Parathyroid adenoma (tissue), 2 donors: Measurements from ENCODE around the gene ZBTB46.

Experiments used
- H2AFZ ChIP-seq: fragments of 300-600 bp; sonication (generic); one replicate; pipeline ENCODE4 v1.7.0; 2017; ENCODE audit warnings: antibody characterized with exemption, mild to moderate bottlenecking
- H3K27ac ChIP-seq: fragments of 300-600 bp; sonication (generic); one replicate; pipeline ENCODE4 v1.7.0; 2017
- H3K27me3 ChIP-seq: fragments of 300-600 bp; sonication (generic); one replicate; pipeline ENCODE4 v1.7.0; 2017; ENCODE audit warnings: low read length; ENCODE audit not compliant: control insufficient read depth, insufficient read depth
- H3K36me3 ChIP-seq: fragments of 300-600 bp; sonication (generic); one replicate; pipeline ENCODE4 v1.7.0; 2017; ENCODE audit warnings: low read length; ENCODE audit not compliant: control insufficient read depth, insufficient read depth
- H3K4me1 ChIP-seq: fragments of 300-600 bp; sonication (generic); one replicate; pipeline ENCODE4 v1.7.0; 2017; ENCODE audit warnings: control low read depth
- H3K4me2 ChIP-seq: fragments of 300-600 bp; sonication (generic); one replicate; pipeline ENCODE4 v1.7.0; 2017; ENCODE audit warnings: low read length
- H3K4me3 ChIP-seq: fragments of 300-600 bp; sonication (generic); one replicate; pipeline ENCODE4 v1.7.0; 2017; ENCODE audit warnings: low read depth, low read length
- H3K79me2 ChIP-seq: fragments of 300-600 bp; sonication (generic); one replicate; pipeline ENCODE4 v1.7.0; 2017; ENCODE audit warnings: control low read depth
- H3K9ac ChIP-seq: fragments of 300-600 bp; sonication (generic); one replicate; pipeline ENCODE4 v1.7.0; 2017; ENCODE audit warnings: mild to moderate bottlenecking
- H3K9me3 ChIP-seq: fragments of 300-600 bp; sonication (generic); one replicate; pipeline ENCODE4 v1.7.0; 2017; ENCODE audit warnings: low read length; ENCODE audit not compliant: control insufficient read depth
- TF ChIP-seq, protein P1 (sequence below): fragments of 300-600 bp; sonication (generic); IDR thresholded peaks from one replicate; pipeline ENCODE4 v1.7.0; 2017; ENCODE audit warnings: antibody characterized with exemption, mild to moderate bottlenecking
- donor health status: primary hyperparathyroidism.

Gene ZBTB46

GRCh38 chr20:63702751-63703470, 128.2 kb downstream of the ZBTB46 start:
- TF ChIP-seq, protein P1, sequence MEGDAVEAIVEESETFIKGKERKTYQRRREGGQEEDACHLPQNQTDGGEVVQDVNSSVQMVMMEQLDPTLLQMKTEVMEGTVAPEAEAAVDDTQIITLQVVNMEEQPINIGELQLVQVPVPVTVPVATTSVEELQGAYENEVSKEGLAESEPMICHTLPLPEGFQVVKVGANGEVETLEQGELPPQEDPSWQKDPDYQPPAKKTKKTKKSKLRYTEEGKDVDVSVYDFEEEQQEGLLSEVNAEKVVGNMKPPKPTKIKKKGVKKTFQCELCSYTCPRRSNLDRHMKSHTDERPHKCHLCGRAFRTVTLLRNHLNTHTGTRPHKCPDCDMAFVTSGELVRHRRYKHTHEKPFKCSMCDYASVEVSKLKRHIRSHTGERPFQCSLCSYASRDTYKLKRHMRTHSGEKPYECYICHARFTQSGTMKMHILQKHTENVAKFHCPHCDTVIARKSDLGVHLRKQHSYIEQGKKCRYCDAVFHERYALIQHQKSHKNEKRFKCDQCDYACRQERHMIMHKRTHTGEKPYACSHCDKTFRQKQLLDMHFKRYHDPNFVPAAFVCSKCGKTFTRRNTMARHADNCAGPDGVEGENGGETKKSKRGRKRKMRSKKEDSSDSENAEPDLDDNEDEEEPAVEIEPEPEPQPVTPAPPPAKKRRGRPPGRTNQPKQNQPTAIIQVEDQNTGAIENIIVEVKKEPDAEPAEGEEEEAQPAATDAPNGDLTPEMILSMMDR, result no peak
- Histone ChIP-seq H2AFZ (no peak overlapping the region), H3K79me2 (peaks cover 54% of the 10 kb centered on the region), H3K27me3 (no peaks in the 10 kb centered on the region), H3K4me2 (no peak overlapping the region), H3K4me1 (peaks cover 6% of the 10 kb centered on the region), H3K9ac (no peak overlapping the region), H3K36me3 (no peaks in the 10 kb centered on the region), H3K27ac (no peak overlapping the region), H3K4me3 (no peak overlapping the region), H3K9me3 (no peaks in the 10 kb centered on the region)

GRCh38 chr20:63702036-63702665, 128.9 kb downstream of the ZBTB46 start:
- H3K9me3 ChIP-seq, result no peaks in the 10 kb centered on the region
- no peak overlapping the region for H3K9ac ChIP-seq
- no peaks in the 10 kb centered on the region for H3K27me3 ChIP-seq
- no peaks in the 10 kb centered on the region for H3K36me3 ChIP-seq
- TF ChIP-seq, protein P1, result no peak
- no peak overlapping the region for H2AFZ ChIP-seq
- no peak overlapping the region for H3K4me2 ChIP-seq
- no peak overlapping the region for H3K27ac ChIP-seq
- no peak overlapping the region for H3K4me3 ChIP-seq
- peaks cover 54% of the 10 kb centered on the region for H3K79me2 ChIP-seq
- H3K4me1 ChIP-seq, result peaks cover 6% of the 10 kb centered on the region

DNA sequence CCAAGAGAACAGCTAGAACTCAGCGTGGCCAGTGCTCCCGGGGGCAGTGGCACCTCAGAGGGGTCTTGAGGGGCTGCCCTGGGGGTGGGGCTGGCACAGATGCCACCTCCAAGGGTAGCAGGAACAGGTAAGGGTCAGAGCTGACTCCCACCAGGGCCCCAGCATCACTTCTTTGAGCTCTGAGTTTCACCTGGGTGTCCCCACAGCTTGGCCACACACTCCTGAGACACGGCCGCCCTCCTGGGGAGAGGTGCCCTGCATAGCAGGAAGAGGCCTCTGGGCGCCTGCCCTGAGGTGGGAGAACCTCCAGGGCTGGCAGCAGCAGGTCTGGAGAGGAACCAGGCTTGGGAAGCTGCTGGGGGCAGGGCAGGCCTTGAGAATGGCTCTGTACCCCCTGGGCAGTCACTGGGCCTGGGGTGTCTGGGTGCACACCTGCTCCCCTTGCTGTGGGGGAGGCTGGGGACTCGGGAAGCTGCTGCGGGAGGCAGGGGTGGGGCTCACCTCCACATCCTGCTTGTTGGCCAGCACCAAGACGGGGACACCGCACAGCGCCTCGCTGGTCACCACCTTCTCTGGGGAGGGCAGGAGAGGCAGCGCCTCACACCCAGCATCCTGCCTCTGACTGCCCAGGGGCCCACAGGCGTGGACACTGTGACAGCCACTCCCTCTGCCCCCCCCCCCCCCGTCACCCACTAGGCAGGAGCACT, 129.6 kb downstream of the ZBTB46 start:
- Histone ChIP-seq H3K27ac (no peak overlapping the region), H3K9me3 (no peaks in the 10 kb centered on the region), H3K9ac (no peak overlapping the region), H3K4me2 (no peak overlapping the region), H3K4me3 (no peak overlapping the region), H3K4me1 (peaks cover 3% of the 10 kb centered on the region), H3K27me3 (no peaks in the 10 kb centered on the region), H3K36me3 (no peaks in the 10 kb centered on the region), H2AFZ (no peak overlapping the region), H3K79me2 (peaks cover 53% of the 10 kb centered on the region)
- TF ChIP-seq, protein P1, result no peak

GRCh38 chr20:63701051-63701328, 130.1 kb downstream of the ZBTB46 start:
- H3K4me2 ChIP-seq, result no peak overlapping the region
- H3K36me3 ChIP-seq, result no peaks in the 10 kb centered on the region
- no peaks in the 10 kb centered on the region for H3K9me3 ChIP-seq
- no peak overlapping the region for H3K9ac ChIP-seq
- no peaks in the 10 kb centered on the region for H3K4me1 ChIP-seq
- no peak overlapping the region for H3K4me3 ChIP-seq
- H2AFZ ChIP-seq, result no peak overlapping the region
- H3K27me3 ChIP-seq, result no peaks in the 10 kb centered on the region
- TF ChIP-seq, protein P1, result no peak
- no peak overlapping the region for H3K27ac ChIP-seq
- H3K79me2 ChIP-seq, result peaks cover 48% of the 10 kb centered on the region
